WERI-Rb-1 (cell line): ENCODE results near the gene MAST4.

ENCODE experiments used
- DNase-seq: peaks from one replicate; pipeline ENCODE4 v3.0.0-alpha.2; 2020
- H3K27ac ChIP-seq: fragments of 250-450 bp; sonication (Bioruptor Pico); 2 replicates; pipeline ENCODE4 v1.5.1; 2020; ENCODE audit warnings: mild to moderate bottlenecking, moderate library complexity
- H3K27me3 ChIP-seq: fragments of 250-450 bp; sonication (Bioruptor Pico); 2 replicates; pipeline ENCODE4 v1.5.1; 2021; ENCODE audit warnings: mild to moderate bottlenecking, low read depth, moderate library complexity; ENCODE audit not compliant: insufficient read depth, severe bottlenecking
- H3K36me3 ChIP-seq: fragments of 250-450 bp; sonication (Bioruptor Pico); 2 replicates; pipeline ENCODE4 v1.5.1; 2020; ENCODE audit warnings: mild to moderate bottlenecking, moderate library complexity
- H3K4me3 ChIP-seq: 2 replicates; pipeline ENCODE4 v1.5.1; 2011; ENCODE audit warnings: low read depth, mild to moderate bottlenecking, control low read depth, low read length
- H3K9me3 ChIP-seq: fragments of 250-450 bp; sonication (Bioruptor Pico); 2 replicates; pipeline ENCODE4 v1.5.1; 2021; ENCODE audit warnings: mild to moderate bottlenecking, moderate library complexity; ENCODE audit not compliant: severe bottlenecking
- CTCF ChIP-seq: IDR thresholded peaks from 2 replicates; pipeline ENCODE4 v1.5.1; 2011; ENCODE audit warnings: low read depth, mild to moderate bottlenecking, control low read depth, inconsistent platforms, low read length

MAST4 gene

GRCh38 chr5:67214707-67215447 lies 618.7 kb downstream of the MAST4 start:
- Histone ChIP-seq H3K36me3 (no peaks in the 10 kb centered on the region), H3K9me3 (no peaks in the 10 kb centered on the region), H3K4me3 (no peak overlapping the region), H3K27me3 (no peaks in the 10 kb centered on the region), H3K27ac (no peak overlapping the region)
- TF ChIP-seq CTCF: no peak
- no peak for DNase-seq

GRCh38 chr5:67215519-67216471 lies 619.6 kb downstream of the MAST4 start:
- no peaks in the 10 kb centered on the region for H3K36me3 ChIP-seq
- H3K27me3 ChIP-seq: no peaks in the 10 kb centered on the region
- no peaks in the 10 kb centered on the region for H3K9me3 ChIP-seq
- no peak for TF ChIP-seq CTCF
- no peak for DNase-seq
- no peak overlapping the region for H3K4me3 ChIP-seq
- no peak overlapping the region for H3K27ac ChIP-seq

GRCh38 chr5:67216564-67216963 lies 620.4 kb downstream of the MAST4 start:
- TF ChIP-seq CTCF: no peak

More at GRCh38 chr5:67216564-67216963, 620.4 kb downstream of the MAST4 start:
- Histone ChIP-seq H3K27me3 (no peaks in the 10 kb centered on the region), H3K36me3 (no peaks in the 10 kb centered on the region), H3K4me3 (no peak overlapping the region), H3K27ac (no peak overlapping the region), H3K9me3 (no peaks in the 10 kb centered on the region)
- no peak for DNase-seq
